ENCODE data around the gene DNAH8. TPM values are rescaled to one million over a fixed set of nuclear protein-coding genes. Genes with fewer than 3 reads are reported as not detected.

Gene DNAH8
- total RNA-seq, 1 donor from 2014 or later = 0.05 TPM

DNA sequence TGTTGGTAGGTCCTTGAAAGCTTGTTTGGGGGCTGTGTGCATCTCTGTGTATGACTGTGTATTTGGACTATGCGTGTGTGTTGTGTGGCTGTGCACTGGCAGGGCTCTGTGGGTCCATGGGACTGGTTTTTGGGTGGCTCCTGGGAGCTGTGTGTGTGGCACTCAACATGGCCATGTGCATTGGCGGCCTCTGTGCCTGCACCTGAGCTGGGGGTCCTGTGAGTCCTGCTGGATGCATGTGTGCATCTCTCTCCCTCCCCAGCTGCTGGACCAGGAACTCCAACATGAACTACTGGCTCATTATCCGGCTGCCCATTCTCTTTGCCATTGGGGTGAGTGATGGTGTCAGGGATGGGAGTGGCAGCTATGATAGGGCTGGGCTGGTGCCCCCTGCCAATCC, 363.6 kb downstream of the DNAH8 start:
- Mint-ChIP-seq H3K4me3 (no peak overlapping the region), H3K9me3 (no peaks in the 10 kb centered on the region), H3K27ac (ENCODE audit: unreplicated experiment) (no peak overlapping the region), H3K27me3 (ENCODE audit: low read depth) (no peaks in the 10 kb centered on the region), H3K4me1 (peaks cover 13% of the 10 kb centered on the region), H3K36me3 (ENCODE audit: low read depth) (no peaks in the 10 kb centered on the region)
- TF ChIP-seq, protein P1, sequence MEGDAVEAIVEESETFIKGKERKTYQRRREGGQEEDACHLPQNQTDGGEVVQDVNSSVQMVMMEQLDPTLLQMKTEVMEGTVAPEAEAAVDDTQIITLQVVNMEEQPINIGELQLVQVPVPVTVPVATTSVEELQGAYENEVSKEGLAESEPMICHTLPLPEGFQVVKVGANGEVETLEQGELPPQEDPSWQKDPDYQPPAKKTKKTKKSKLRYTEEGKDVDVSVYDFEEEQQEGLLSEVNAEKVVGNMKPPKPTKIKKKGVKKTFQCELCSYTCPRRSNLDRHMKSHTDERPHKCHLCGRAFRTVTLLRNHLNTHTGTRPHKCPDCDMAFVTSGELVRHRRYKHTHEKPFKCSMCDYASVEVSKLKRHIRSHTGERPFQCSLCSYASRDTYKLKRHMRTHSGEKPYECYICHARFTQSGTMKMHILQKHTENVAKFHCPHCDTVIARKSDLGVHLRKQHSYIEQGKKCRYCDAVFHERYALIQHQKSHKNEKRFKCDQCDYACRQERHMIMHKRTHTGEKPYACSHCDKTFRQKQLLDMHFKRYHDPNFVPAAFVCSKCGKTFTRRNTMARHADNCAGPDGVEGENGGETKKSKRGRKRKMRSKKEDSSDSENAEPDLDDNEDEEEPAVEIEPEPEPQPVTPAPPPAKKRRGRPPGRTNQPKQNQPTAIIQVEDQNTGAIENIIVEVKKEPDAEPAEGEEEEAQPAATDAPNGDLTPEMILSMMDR (conservative IDR thresholded peaks at IDR 0.05) = no peak
- DNase-seq (ENCODE audit: low read depth, low spot score) = no peak

DNA sequence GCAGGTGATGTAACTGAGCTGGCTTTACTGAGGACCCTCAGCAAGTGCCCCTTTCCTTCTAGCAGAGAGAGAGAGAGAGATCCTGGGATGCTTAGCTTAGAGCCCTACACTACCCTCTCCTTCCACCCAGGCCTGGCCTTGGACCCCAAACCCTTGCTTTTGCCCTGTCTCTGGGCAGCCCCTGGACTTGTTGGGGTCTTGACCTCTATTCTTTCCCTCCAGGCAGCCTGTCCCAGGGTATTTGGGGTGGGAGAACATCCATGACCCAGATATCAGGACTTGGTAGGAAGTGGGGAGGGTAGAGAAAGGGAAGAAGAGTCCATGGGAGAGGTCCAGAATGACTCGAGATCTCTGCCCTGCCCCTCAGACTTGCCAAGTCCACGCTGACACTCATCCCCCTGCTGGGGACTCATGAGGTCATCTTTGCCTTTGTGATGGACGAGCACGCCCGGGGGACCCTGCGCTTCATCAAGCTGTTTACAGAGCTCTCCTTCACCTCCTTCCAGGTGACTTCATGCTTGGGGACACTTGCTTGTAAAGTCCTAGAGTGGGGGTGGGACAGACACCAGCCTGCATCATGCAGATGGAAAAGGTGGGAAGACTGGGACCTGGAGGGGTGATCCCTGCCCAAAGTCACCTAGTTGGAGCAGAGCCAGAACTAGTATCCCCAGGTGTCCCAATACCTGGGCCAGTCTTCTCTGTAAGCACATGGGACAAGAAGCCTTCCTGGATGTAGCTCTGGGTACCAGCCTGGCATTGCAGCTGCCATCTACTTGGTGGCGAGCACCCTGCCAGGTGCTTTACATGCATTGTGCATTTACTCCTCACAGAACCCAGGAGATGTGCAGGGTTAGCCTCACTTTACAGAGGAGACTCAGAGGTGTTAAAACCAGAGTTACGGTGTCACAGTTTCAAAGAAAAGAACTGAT, 364.4 kb downstream of the DNAH8 start:
- TF ChIP-seq, protein P1 (conservative IDR thresholded peaks at IDR 0.05) = no peak
- no peak overlapping the region for H3K4me3 Mint-ChIP-seq
- H3K4me1 Mint-ChIP-seq = peaks cover 12% of the 10 kb centered on the region
- H3K27me3 Mint-ChIP-seq (ENCODE audit: low read depth) = no peaks in the 10 kb centered on the region
- no peaks in the 10 kb centered on the region for H3K36me3 Mint-ChIP-seq (ENCODE audit: low read depth)
- H3K27ac Mint-ChIP-seq (ENCODE audit: unreplicated experiment) = no peak overlapping the region
- DNase-seq (ENCODE audit: low read depth, low spot score) = no peak
- no peaks in the 10 kb centered on the region for H3K9me3 Mint-ChIP-seq

Other genes starting within 250 kb of the DNAH8 start
- 15.4 and 18.0 TPM in 2 replicates for gene BTBD9, start 75.4 kb upstream of the DNAH8 start, total RNA-seq
- gene GLO1, start 12.2 kb upstream of the DNAH8 start, total RNA-seq = 149 and 162 TPM in 2 replicates